OCI-M1 (cell line): ENCODE data around the gene FOXN1.

Source experiments
- DNase-seq: peaks from one replicate; lab custom pipeline; 2025; lab: John Stamatoyannopoulos, UW

Gene FOXN1

GRCh38 chr17:28478712-28479615, 27.2 kb upstream of the FOXN1 start:
- DNase-seq, result no peak

- no peak for DNase-seq
Measured at GRCh38 chr17:28480278-28480677, 25.9 kb upstream of the FOXN1 start.

- DNase-seq, result no peak
Measured at GRCh38 chr17:28480799-28481571, 25.2 kb upstream of the FOXN1 start.

GRCh38 chr17:28482551-28483199, 23.5 kb upstream of the FOXN1 start:
- DNase-seq, result no peak

- peak; percentile 51 for DNase-seq
Measured at GRCh38 chr17:28484296-28484695, 21.9 kb upstream of the FOXN1 start.

- no peak for DNase-seq
Measured at GRCh38 chr17:28485049-28485448, 21.1 kb upstream of the FOXN1 start.

- no peak for DNase-seq
Measured at GRCh38 chr17:28487881-28488532, 18.1 kb upstream of the FOXN1 start.

- no peak for DNase-seq
Measured at GRCh38 chr17:28488533-28489276, 17.4 kb upstream of the FOXN1 start.

- no peak for DNase-seq
Measured at GRCh38 chr17:28491286-28491685, 14.9 kb upstream of the FOXN1 start.

- no peak for DNase-seq
Measured at GRCh38 chr17:28491860-28492259, 14.3 kb upstream of the FOXN1 start.

- peak; percentile 54 for DNase-seq
Measured at GRCh38 chr17:28492352-28493310, 13.5 kb upstream of the FOXN1 start.

GRCh38 chr17:28493460-28493859, 12.7 kb upstream of the FOXN1 start:
- DNase-seq, result no peak

GRCh38 chr17:28494445-28495188, 11.5 kb upstream of the FOXN1 start:
- peak; percentile 87 for DNase-seq

GRCh38 chr17:28495635-28496034, 10.5 kb upstream of the FOXN1 start:
- no peak for DNase-seq

- DNase-seq, result no peak
Measured at GRCh38 chr17:28497931-28498330, 8.2 kb upstream of the FOXN1 start.

GRCh38 chr17:28498652-28499363, 7.3 kb upstream of the FOXN1 start:
- DNase-seq, result no peak

- no peak for DNase-seq
Measured at GRCh38 chr17:28499364-28499664, 6.8 kb upstream of the FOXN1 start.

GRCh38 chr17:28499684-28500357, 6.3 kb upstream of the FOXN1 start:
- DNase-seq, result no peak
